Tibial nerve (tissue), 3 donors: Measurements from ENCODE around the gene CDK2.

Experiments used
- POLR2A ChIP-seq, 2 donors: fragments of 450-650 bp; IDR thresholded peaks; one replicate each; pipeline ENCODE4 v1.6.1; 2017; ENCODE audit warnings: antibody characterized with exemption in 2 of 2, mild to moderate bottlenecking in 2 of 2, moderate library complexity in 2 of 2
- TF ChIP-seq, protein P1 (sequence below), 5 experiments: fragments of 200-600 bp in 3 of 5; fragments of 450-650 bp in 2 of 5; sonication (generic) in 3 of 5; IDR thresholded peaks; one replicate each; pipeline ENCODE4 v1.5.1; 2016 to 2019; ENCODE audit warnings: antibody characterized with exemption in 5 of 5, mild to moderate bottlenecking in 3 of 5, moderate library complexity in 2 of 5

DNA sequence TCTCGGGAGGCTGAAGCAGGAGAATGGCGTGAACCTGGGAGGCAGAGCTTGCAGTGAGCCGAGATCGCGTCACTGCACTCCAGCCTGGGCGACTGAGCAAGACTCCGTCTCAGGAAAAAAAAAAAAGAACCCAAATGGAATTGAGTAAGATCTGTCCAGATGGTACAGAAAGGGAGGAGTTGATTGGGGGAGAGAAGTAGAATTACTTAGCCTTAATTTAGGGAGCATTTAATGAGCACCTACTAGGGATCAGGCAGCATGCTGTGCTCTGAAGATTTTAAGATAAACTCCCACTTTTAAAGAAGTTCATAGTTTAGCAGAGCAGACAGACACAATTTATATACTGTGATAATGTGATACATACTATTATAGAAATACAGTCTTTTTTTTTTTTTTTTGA, 11.8 kb downstream of the CDK2 start:
- TF ChIP-seq POLR2A (IDR thresholded peaks at IDR 0.05), result no peak
- TF ChIP-seq, protein P1, sequence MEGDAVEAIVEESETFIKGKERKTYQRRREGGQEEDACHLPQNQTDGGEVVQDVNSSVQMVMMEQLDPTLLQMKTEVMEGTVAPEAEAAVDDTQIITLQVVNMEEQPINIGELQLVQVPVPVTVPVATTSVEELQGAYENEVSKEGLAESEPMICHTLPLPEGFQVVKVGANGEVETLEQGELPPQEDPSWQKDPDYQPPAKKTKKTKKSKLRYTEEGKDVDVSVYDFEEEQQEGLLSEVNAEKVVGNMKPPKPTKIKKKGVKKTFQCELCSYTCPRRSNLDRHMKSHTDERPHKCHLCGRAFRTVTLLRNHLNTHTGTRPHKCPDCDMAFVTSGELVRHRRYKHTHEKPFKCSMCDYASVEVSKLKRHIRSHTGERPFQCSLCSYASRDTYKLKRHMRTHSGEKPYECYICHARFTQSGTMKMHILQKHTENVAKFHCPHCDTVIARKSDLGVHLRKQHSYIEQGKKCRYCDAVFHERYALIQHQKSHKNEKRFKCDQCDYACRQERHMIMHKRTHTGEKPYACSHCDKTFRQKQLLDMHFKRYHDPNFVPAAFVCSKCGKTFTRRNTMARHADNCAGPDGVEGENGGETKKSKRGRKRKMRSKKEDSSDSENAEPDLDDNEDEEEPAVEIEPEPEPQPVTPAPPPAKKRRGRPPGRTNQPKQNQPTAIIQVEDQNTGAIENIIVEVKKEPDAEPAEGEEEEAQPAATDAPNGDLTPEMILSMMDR (IDR thresholded peaks at IDR 0.05), result no peak
